K562 (cell line): Measurements from ENCODE around the gene NOSIP. TPM values are rescaled to one million over a fixed set of nuclear protein-coding genes. Genes with fewer than 3 reads are reported as not detected.

Experiments
- ARID3B ChIP-seq: fragments of 250-450 bp; sonication (Bioruptor Pico); IDR thresholded peaks from 2 replicates; pipeline ENCODE4 v1.4.0; 2020; ENCODE audit warnings: borderline replicate concordance
- ATF1 ChIP-seq, 2 experiments: fragments of 450-650 bp in 1 of 2; IDR thresholded peaks; 2 replicates each; pipeline ENCODE4 v1.6.1; 2016; ENCODE audit warnings: missing compliant biosample characterization in 1 of 2, missing genetic modification characterization in 1 of 2
- ATF2 ChIP-seq: sonication (generic); formaldehyde crosslinking; IDR thresholded peaks from 2 replicates; pipeline ENCODE4 v1.8.1; 2022; ENCODE audit warnings: missing genetic modification reagents
- CHAMP1 ChIP-seq: fragments of 450-650 bp; IDR thresholded peaks from 2 replicates; pipeline ENCODE4 v1.6.1; 2016; ENCODE audit warnings: mild to moderate bottlenecking
- DDX20 ChIP-seq: fragments of 450-650 bp; IDR thresholded peaks from 2 replicates; pipeline ENCODE4 v1.6.1; 2016; ENCODE audit warnings: missing genetic modification characterization, low read depth, mild to moderate bottlenecking, missing compliant biosample characterization, moderate library complexity
- GABPB1 ChIP-seq: sonication (generic); formaldehyde crosslinking; IDR thresholded peaks from 2 replicates; pipeline ENCODE4 v1.8.0; 2022; ENCODE audit warnings: mild to moderate bottlenecking, missing genetic modification reagents
- HMGN3 ChIP-seq: IDR thresholded peaks from 2 replicates; pipeline ENCODE4 v1.6.1; 2011; ENCODE audit warnings: borderline replicate concordance, low read depth, mild to moderate bottlenecking, mixed read lengths, low read length; ENCODE audit not compliant: insufficient read length; ENCODE audit errors: extremely low read depth
- HNRNPK ChIP-seq: fragments of 200-400 bp; formaldehyde crosslinking; IDR thresholded peaks from one replicate; pipeline ENCODE4 v1.6.1; 2018; ENCODE audit warnings: mild to moderate bottlenecking, low read depth, low read length; ENCODE audit not compliant: poor library complexity, severe bottlenecking
- LARP7 ChIP-seq: fragments of 450-650 bp; IDR thresholded peaks from 2 replicates; pipeline ENCODE4 v1.6.1; 2016
- SMARCA5 ChIP-seq: fragments of 450-650 bp; IDR thresholded peaks from 2 replicates; pipeline ENCODE4 v1.6.1; 2016
- TFAM ChIP-seq: fragments of 250-450 bp; sonication (Bioruptor Pico); conservative IDR thresholded peaks from 2 replicates; pipeline ENCODE4 v1.5.0; 2021; ENCODE audit warnings: mild to moderate bottlenecking, moderate library complexity
- ZBTB7A ChIP-seq: IDR thresholded peaks from 2 replicates; pipeline ENCODE4 v1.6.1; 2011; ENCODE audit warnings: low read depth, mild to moderate bottlenecking, low read length, moderate library complexity, borderline replicate concordance; ENCODE audit not compliant: control insufficient read depth
- ZC3H8 ChIP-seq: fragments of 450-650 bp; IDR thresholded peaks from 2 replicates; pipeline ENCODE4 v1.6.1; 2017
- ZNF133 ChIP-seq: fragments of 250-450 bp; sonication (Bioruptor Pico); IDR thresholded peaks from 2 replicates; pipeline ENCODE4 v1.4.0; 2020; ENCODE audit warnings: mild to moderate bottlenecking
- polyA plus RNA-seq, 8 experiments: library from polyadenylated mRNA; depleted of rRNA in 4 of 8; stranded (reverse) in 5 of 8; unstranded in 3 of 8; fragments of >200 nt; fragmentation: Nextera tagmentation in 2 of 8; fragmentation: Illumina TruSeq in 1 of 8; extraction: Ambion mirVana in 2 of 8; extraction: Trizol in 1 of 8; gene quantifications; 2 replicates each; pipeline versions ENCODE4 v1.2.1 to v1.2.3, GENCODE V29; 2011 to 2014; ENCODE audit warnings: inconsistent platforms in 1 of 8, missing spikeins in 1 of 8
- total RNA-seq, 7 experiments: library from RNA; depleted of rRNA in 6 of 7; stranded (reverse); fragments of >200 nt in 6 of 7; fragmentation: Illumina TruSeq in 2 of 7; extraction: Trizol in 2 of 7; gene quantifications; 2 replicates each; pipeline versions ENCODE4 v1.2.1 to v1.2.3, GENCODE V29; 2011 to 2021; ENCODE audit warnings: low replicate concordance in 1 of 7
- TF ChIP-seq, protein P1 (sequence below): IDR thresholded peaks from 3 replicates; pipeline ENCODE4 v1.6.1; 2011; ENCODE audit warnings: borderline replicate concordance, mild to moderate bottlenecking; ENCODE audit not compliant: insufficient read length, insufficient read depth
- TF ChIP-seq, protein P2 (sequence below), 2 experiments: fragments of 150-350 bp in 1 of 2; IDR thresholded peaks; 2 replicates each; pipeline ENCODE4 v1.6.1; 2012 to 2016; ENCODE audit warnings: low read depth in 2 of 2, low read length in 2 of 2, mild to moderate bottlenecking in 1 of 2, moderate library complexity in 1 of 2

Gene NOSIP
- total and polyA plus RNA-seq, 9 of the 15 experiments (the other 6 are each of a cell fraction or from before 2014, with no cell fraction given), result 14.4 to 153 (median 79.9) TPM

GRCh38 chr19:49593233-49594113, 13.1 kb upstream of the NOSIP start (continued):
- TF ChIP-seq DDX20 (tag) (no peak), SMARCA5 (peak; percentile 63; the same call in 1 of the 2 replicates), ZC3H8 (0 out of 2 replicates have a peak, but pooled peaks have one; percentile 20), ZNF133 (CRISPR knock-in tag) (no peak), GABPB1 (CRISPR knock-in tag) (no peak), ATF2 (no peak), ATF1 (CRISPR knock-in tag; IDR thresholded peaks at IDR 0.05) (no peak), ATF1 (tag; IDR thresholded peaks at IDR 0.05) (no peak), HMGN3 (no peak), CHAMP1 (no peak), TFAM (CRISPR knock-in tag) (no peak), ARID3B (CRISPR knock-in tag) (no peak), ZBTB7A (peak; percentile 81; the same call in 1 of the 2 replicates), LARP7 (peak; percentile 65; the same call in 1 of the 2 replicates), HNRNPK (no peak)
- TF ChIP-seq, protein P1, sequence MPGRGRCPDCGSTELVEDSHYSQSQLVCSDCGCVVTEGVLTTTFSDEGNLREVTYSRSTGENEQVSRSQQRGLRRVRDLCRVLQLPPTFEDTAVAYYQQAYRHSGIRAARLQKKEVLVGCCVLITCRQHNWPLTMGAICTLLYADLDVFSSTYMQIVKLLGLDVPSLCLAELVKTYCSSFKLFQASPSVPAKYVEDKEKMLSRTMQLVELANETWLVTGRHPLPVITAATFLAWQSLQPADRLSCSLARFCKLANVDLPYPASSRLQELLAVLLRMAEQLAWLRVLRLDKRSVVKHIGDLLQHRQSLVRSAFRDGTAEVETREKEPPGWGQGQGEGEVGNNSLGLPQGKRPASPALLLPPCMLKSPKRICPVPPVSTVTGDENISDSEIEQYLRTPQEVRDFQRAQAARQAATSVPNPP, result no peak
- TF ChIP-seq, protein P2, sequence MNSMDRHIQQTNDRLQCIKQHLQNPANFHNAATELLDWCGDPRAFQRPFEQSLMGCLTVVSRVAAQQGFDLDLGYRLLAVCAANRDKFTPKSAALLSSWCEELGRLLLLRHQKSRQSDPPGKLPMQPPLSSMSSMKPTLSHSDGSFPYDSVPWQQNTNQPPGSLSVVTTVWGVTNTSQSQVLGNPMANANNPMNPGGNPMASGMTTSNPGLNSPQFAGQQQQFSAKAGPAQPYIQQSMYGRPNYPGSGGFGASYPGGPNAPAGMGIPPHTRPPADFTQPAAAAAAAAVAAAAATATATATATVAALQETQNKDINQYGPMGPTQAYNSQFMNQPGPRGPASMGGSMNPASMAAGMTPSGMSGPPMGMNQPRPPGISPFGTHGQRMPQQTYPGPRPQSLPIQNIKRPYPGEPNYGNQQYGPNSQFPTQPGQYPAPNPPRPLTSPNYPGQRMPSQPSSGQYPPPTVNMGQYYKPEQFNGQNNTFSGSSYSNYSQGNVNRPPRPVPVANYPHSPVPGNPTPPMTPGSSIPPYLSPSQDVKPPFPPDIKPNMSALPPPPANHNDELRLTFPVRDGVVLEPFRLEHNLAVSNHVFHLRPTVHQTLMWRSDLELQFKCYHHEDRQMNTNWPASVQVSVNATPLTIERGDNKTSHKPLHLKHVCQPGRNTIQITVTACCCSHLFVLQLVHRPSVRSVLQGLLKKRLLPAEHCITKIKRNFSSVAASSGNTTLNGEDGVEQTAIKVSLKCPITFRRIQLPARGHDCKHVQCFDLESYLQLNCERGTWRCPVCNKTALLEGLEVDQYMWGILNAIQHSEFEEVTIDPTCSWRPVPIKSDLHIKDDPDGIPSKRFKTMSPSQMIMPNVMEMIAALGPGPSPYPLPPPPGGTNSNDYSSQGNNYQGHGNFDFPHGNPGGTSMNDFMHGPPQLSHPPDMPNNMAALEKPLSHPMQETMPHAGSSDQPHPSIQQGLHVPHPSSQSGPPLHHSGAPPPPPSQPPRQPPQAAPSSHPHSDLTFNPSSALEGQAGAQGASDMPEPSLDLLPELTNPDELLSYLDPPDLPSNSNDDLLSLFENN (IDR thresholded peaks at IDR 0.05; ENCODE audit: low read depth in 2 of 2, low read length in 2 of 2), result no peak
